Measurements from ENCODE around the gene TM4SF4.

- TF ChIP-seq CTCF (conservative IDR thresholded peaks at IDR 0.05; ENCODE audit: low read depth in 2 of 2) = no peak
- no peak for TF ChIP-seq EZH2 (IDR thresholded peaks at IDR 0.05; ENCODE audit: low read depth, unreplicated experiment)
- no peak for TF ChIP-seq ZNF114 (CRISPR knock-in tag; IDR thresholded peaks at IDR 0.05)
- TF ChIP-seq NANOG (IDR thresholded peaks at IDR 0.05; ENCODE audit: borderline replicate concordance) = no peak
- TF ChIP-seq POLR2AphosphoS5 (IDR thresholded peaks at IDR 0.05; ENCODE audit: low read depth) = no peak
- no peak for TF ChIP-seq ZNF331 (CRISPR knock-in tag; IDR thresholded peaks at IDR 0.05; ENCODE audit: low read depth)
Observed at GRCh38 chr3:149506965-149507364, 32.5 kb downstream of the TM4SF4 start.

Measured in GM23338 (cell line).